Stimulated activated CD4-positive, alpha-beta T cell treated with anti-CD3 and anti-CD28 coated beads, TNF-alpha, amount 100 ng/mL, for 48 hours (primary cell): Measurements from ENCODE around the gene ALPK1.

Source experiments
- DNase-seq, 3 donors: peaks; one replicate each; pipeline ENCODE4 v3.0.0-alpha.2; 2020; ENCODE audit warnings: low read depth in 3 of 3

The ALPK1 gene

GRCh38 chr4:112328734-112329130, 31.6 kb downstream of the ALPK1 start:
- no peak for DNase-seq

- DNase-seq, result no peak
Measured at GRCh38 chr4:112329672-112330375, 32.7 kb downstream of the ALPK1 start.

- DNase-seq, result no peak
Measured at GRCh38 chr4:112330921-112331320, 33.8 kb downstream of the ALPK1 start.

GRCh38 chr4:112332398-112332797, 35.2 kb downstream of the ALPK1 start:
- DNase-seq, result no peak

- DNase-seq, result no peak
Measured at GRCh38 chr4:112340023-112340422, 42.9 kb downstream of the ALPK1 start.

- no peak for DNase-seq
Measured at GRCh38 chr4:112341033-112341432, 43.9 kb downstream of the ALPK1 start.

GRCh38 chr4:112343330-112344080, 46.3 kb downstream of the ALPK1 start:
- no peak for DNase-seq

GRCh38 chr4:112348488-112349158, 51.5 kb downstream of the ALPK1 start:
- DNase-seq, result no peak

GRCh38 chr4:112352736-112353135, 55.6 kb downstream of the ALPK1 start:
- DNase-seq, result no peak

- DNase-seq, result no peak
Measured at GRCh38 chr4:112355662-112356061, 58.5 kb downstream of the ALPK1 start.

- no peak for DNase-seq
Measured at GRCh38 chr4:112357453-112357852, 60.3 kb downstream of the ALPK1 start.

GRCh38 chr4:112357897-112358296, 60.7 kb downstream of the ALPK1 start:
- no peak for DNase-seq

- DNase-seq, result no peak
Measured at GRCh38 chr4:112358415-112358814, 61.2 kb downstream of the ALPK1 start.

- no peak for DNase-seq
Measured at GRCh38 chr4:112358952-112359749, 62.0 kb downstream of the ALPK1 start.

GRCh38 chr4:112361181-112361791, 64.1 kb downstream of the ALPK1 start:
- DNase-seq, result no peak

GRCh38 chr4:112370466-112370865, 73.3 kb downstream of the ALPK1 start:
- DNase-seq, result no peak

GRCh38 chr4:112371361-112371760, 74.2 kb downstream of the ALPK1 start:
- no peak for DNase-seq

- DNase-seq, result no peak
Measured at GRCh38 chr4:112374850-112375249, 77.7 kb downstream of the ALPK1 start.

GRCh38 chr4:112377171-112377570, 80.0 kb downstream of the ALPK1 start:
- DNase-seq, result no peak

GRCh38 chr4:112377594-112378242, 80.5 kb downstream of the ALPK1 start:
- no peak for DNase-seq

- no peak for DNase-seq
Measured at GRCh38 chr4:112378243-112378620, 81.1 kb downstream of the ALPK1 start.
